ENCODE results near the gene PRUNE2. TPM values are rescaled to one million over a fixed set of nuclear protein-coding genes. Genes with fewer than 3 reads are reported as not detected.
A peak's percentile ranks its signal among the peaks of the same experiment; 100 is the strongest.

Gene PRUNE2
- polyA plus RNA-seq, 1 of the 3 experiments (the other 2 are of a cell fraction) = 13.0 TPM

GRCh38 chr9:76677481-76678055 lies 228.3 kb downstream of the PRUNE2 start (continued):
- no peak for TF ChIP-seq IRF3 (IDR thresholded peaks at IDR 0.05; ENCODE audit: low read depth, low read length)
- TF ChIP-seq SIN3A (IDR thresholded peaks at IDR 0.05; ENCODE audit: borderline replicate concordance, low read depth, low read length) = no peak
- TF ChIP-seq ZBTB33 (IDR thresholded peaks at IDR 0.05; ENCODE audit: borderline replicate concordance, low read depth) = no peak
- 0 out of 2 replicates have a peak, but pooled peaks have one; percentile 22 for TF ChIP-seq REST (IDR thresholded peaks at IDR 0.05; ENCODE audit: low read depth, low read length)
- no peak for TF ChIP-seq FOXM1 (IDR thresholded peaks at IDR 0.05; ENCODE audit: low read depth)
- TF ChIP-seq EZH2phosphoT487 (IDR thresholded peaks at IDR 0.05; ENCODE audit: borderline replicate concordance, low read depth) = no peak
- TF ChIP-seq YY1 (IDR thresholded peaks at IDR 0.05; ENCODE audit: low read depth) = peak; percentile 17; the same call in 1 of the 2 replicates
- no peak for TF ChIP-seq USF1 (IDR thresholded peaks at IDR 0.05; ENCODE audit: borderline replicate concordance, low read depth)
- TF ChIP-seq POLR2AphosphoS5 (IDR thresholded peaks at IDR 0.05; ENCODE audit: low read depth, low read length) = no peak
- TF ChIP-seq MXI1 (IDR thresholded peaks at IDR 0.05; ENCODE audit: low read depth, low read length) = no peak
- TF ChIP-seq GABPA (IDR thresholded peaks at IDR 0.05; ENCODE audit: low read depth) = no peak
- no peak for TF ChIP-seq SMC3 (IDR thresholded peaks at IDR 0.05; ENCODE audit: low read depth, low read length)
- TF ChIP-seq MAX (IDR thresholded peaks at IDR 0.05; ENCODE audit: low read depth) = peak; percentile 29; the same call in 1 of the 2 replicates
- TF ChIP-seq NFIC (IDR thresholded peaks at IDR 0.05; ENCODE audit: borderline replicate concordance) = peak; percentile 47; the same call in 1 of the 2 replicates
- TF ChIP-seq MEF2A (IDR thresholded peaks at IDR 0.05; ENCODE audit: borderline replicate concordance, low read depth) = no peak
- peak; percentile 52 for TF ChIP-seq JUND (IDR thresholded peaks at IDR 0.05)
- no peak for TF ChIP-seq GATA2 (CRISPR knock-in tag; IDR thresholded peaks at IDR 0.05)
- TF ChIP-seq ELF1 (IDR thresholded peaks at IDR 0.05) = peak; percentile 52
- no peak for TF ChIP-seq USF2 (IDR thresholded peaks at IDR 0.05; ENCODE audit: borderline replicate concordance, low read depth, low read length)
